Measurements from ENCODE around the gene MYOM1. TPM values are rescaled to one million over a fixed set of nuclear protein-coding genes. Genes with fewer than 3 reads are reported as not detected.

The MYOM1 gene
- total RNA-seq, 1 experiment from 2014 or later, result 0.02 TPM

- DNase-seq (ENCODE audit: low spot score), result peak; percentile 24
These were observed 68.1 kb downstream of the MYOM1 start for GRCh38 chr18:3151399-3152264.

GRCh38 chr18:3150688-3151087 lies 69.1 kb downstream of the MYOM1 start:
- DNase-seq (ENCODE audit: low spot score), result no peak

GRCh38 chr18:3150274-3150673 lies 69.5 kb downstream of the MYOM1 start:
- no peak for DNase-seq (ENCODE audit: low spot score)

GRCh38 chr18:3148930-3149535 lies 70.7 kb downstream of the MYOM1 start:
- DNase-seq (ENCODE audit: low spot score), result no peak

- no peak for DNase-seq (ENCODE audit: low spot score)
These were observed 71.7 kb downstream of the MYOM1 start for GRCh38 chr18:3147935-3148554.

- no peak for DNase-seq (ENCODE audit: low spot score)
These were observed 78.7 kb downstream of the MYOM1 start for GRCh38 chr18:3140986-3141639.

GRCh38 chr18:3140342-3140741 lies 79.4 kb downstream of the MYOM1 start:
- no peak for DNase-seq (ENCODE audit: low spot score)

- DNase-seq (ENCODE audit: low spot score), result no peak
These were observed 80.4 kb downstream of the MYOM1 start for GRCh38 chr18:3139406-3139805.

- no peak for DNase-seq (ENCODE audit: low spot score)
These were observed 81.3 kb downstream of the MYOM1 start for GRCh38 chr18:3138274-3138975.

GRCh38 chr18:3135536-3135935 lies 84.2 kb downstream of the MYOM1 start:
- DNase-seq (ENCODE audit: low spot score), result no peak

GRCh38 chr18:3132700-3133099 lies 87.1 kb downstream of the MYOM1 start:
- no peak for DNase-seq (ENCODE audit: low spot score)

- DNase-seq (ENCODE audit: low spot score), result no peak
These were observed 89.4 kb downstream of the MYOM1 start for GRCh38 chr18:3130344-3130743.

GRCh38 chr18:3129053-3129864 lies 90.5 kb downstream of the MYOM1 start:
- DNase-seq (ENCODE audit: low spot score), result peak; percentile 81

- DNase-seq (ENCODE audit: low spot score), result no peak
These were observed 93.2 kb downstream of the MYOM1 start for GRCh38 chr18:3126457-3127097.

GRCh38 chr18:3124822-3125221 lies 94.9 kb downstream of the MYOM1 start:
- no peak for DNase-seq (ENCODE audit: low spot score)

- no peak for DNase-seq (ENCODE audit: low spot score)
These were observed 96.9 kb downstream of the MYOM1 start for GRCh38 chr18:3122851-3123250.

- no peak for DNase-seq (ENCODE audit: low spot score)
These were observed 98.5 kb downstream of the MYOM1 start for GRCh38 chr18:3121259-3121658.

GRCh38 chr18:3120356-3120755 lies 99.4 kb downstream of the MYOM1 start:
- DNase-seq (ENCODE audit: low spot score), result no peak

GRCh38 chr18:3119401-3120341 lies 100.1 kb downstream of the MYOM1 start:
- DNase-seq (ENCODE audit: low spot score), result no peak

Data from H4 (cell line).